GM23338 (cell line): ENCODE data around the gene AIP. TPM values are rescaled to one million over a fixed set of nuclear protein-coding genes. Genes with fewer than 3 reads are reported as not detected.

Experiments used
- ATAC-seq: fragments of 200-7000 bp; cut with Tn5 transposase; 3 replicates; pipeline ENCODE4 v1.9.1; 2020
- DNase-seq: peaks from one replicate; pipeline ENCODE4 v3.0.0-alpha.2; 2015; ENCODE audit warnings: low spot score
- H2AFZ ChIP-seq: fragments of 200-600 bp; sonication (generic); 2 replicates; pipeline ENCODE4 v1.8.0; 2016; ENCODE audit warnings: antibody characterized with exemption, mild to moderate bottlenecking, moderate library complexity
- H3F3A ChIP-seq: fragments of 200-600 bp; sonication (generic); replicated peaks from 2 replicates; pipeline ENCODE4 v1.8.0; 2017; ENCODE audit warnings: antibody characterized with exemption, mixed run types, low read depth
- H3K27ac ChIP-seq: fragments of 200-600 bp; sonication (generic); 2 replicates; pipeline ENCODE4 v1.6.1; 2016; ENCODE audit warnings: low read depth
- H3K27me3 ChIP-seq: fragments of 200-600 bp; sonication (generic); 2 replicates; pipeline ENCODE4 v1.8.0; 2016; ENCODE audit warnings: mild to moderate bottlenecking, mixed run types, moderate library complexity; ENCODE audit not compliant: insufficient read depth
- H3K36me3 ChIP-seq: fragments of 200-600 bp; sonication (generic); 2 replicates; pipeline ENCODE4 v1.8.0; 2016; ENCODE audit warnings: mild to moderate bottlenecking; ENCODE audit not compliant: insufficient read depth
- H3K4me1 ChIP-seq: fragments of 200-600 bp; sonication (generic); 2 replicates; pipeline ENCODE4 v1.8.0; 2016; ENCODE audit warnings: mild to moderate bottlenecking, moderate library complexity; ENCODE audit not compliant: insufficient read depth
- H3K4me2 ChIP-seq: fragments of 200-600 bp; sonication (generic); 2 replicates; pipeline ENCODE4 v1.7.1; 2017; ENCODE audit warnings: mixed run types
- H3K4me3 ChIP-seq: fragments of 200-600 bp; sonication (generic); 2 replicates; pipeline ENCODE4 v1.6.1; 2016; ENCODE audit warnings: mixed run types
- H3K79me2 ChIP-seq: fragments of 200-600 bp; sonication (generic); replicated peaks from 2 replicates; pipeline ENCODE4 v1.8.0; 2017; ENCODE audit warnings: mild to moderate bottlenecking; ENCODE audit not compliant: insufficient read depth
- H3K9me2 ChIP-seq: fragments of 200-600 bp; sonication (generic); 2 replicates; pipeline ENCODE4 v1.8.0; 2017; ENCODE audit not compliant: insufficient read depth
- H4K20me1 ChIP-seq: fragments of 200-600 bp; sonication (generic); replicated peaks from 2 replicates; pipeline ENCODE4 v1.8.0; 2017; ENCODE audit warnings: mild to moderate bottlenecking; ENCODE audit not compliant: insufficient read depth
- H3K27ac Mint-ChIP-seq: 2 replicates; pipeline ENCODE4 v1.8.0; 2020; ENCODE audit warnings: inconsistent platforms, mild to moderate bottlenecking, moderate library complexity, mixed read lengths
- H3K27me3 Mint-ChIP-seq: 3 replicates; pipeline ENCODE4 v1.8.0; 2022; ENCODE audit warnings: low read depth, mild to moderate bottlenecking, moderate library complexity, mixed read lengths, inconsistent platforms; ENCODE audit not compliant: insufficient read depth, poor library complexity
- H3K36me3 Mint-ChIP-seq: 3 replicates; pipeline ENCODE4 v1.8.0; 2021; ENCODE audit warnings: low read depth, mild to moderate bottlenecking, inconsistent platforms, moderate library complexity, mixed read lengths
- H3K4me1 Mint-ChIP-seq: 3 replicates; pipeline ENCODE4 v1.8.0; 2020; ENCODE audit warnings: mild to moderate bottlenecking, inconsistent platforms, mixed read lengths
- H3K4me3 Mint-ChIP-seq: 3 replicates; pipeline ENCODE4 v1.8.0; 2021; ENCODE audit warnings: moderate library complexity, mild to moderate bottlenecking, inconsistent platforms, mixed read lengths
- H3K9me3 Mint-ChIP-seq: 3 replicates; pipeline ENCODE4 v1.8.0; 2020; ENCODE audit warnings: moderate library complexity, mild to moderate bottlenecking, inconsistent platforms, mixed read lengths
- CREB1 ChIP-seq: fragments of 250-450 bp; sonication (Bioruptor Pico); IDR thresholded peaks from 2 replicates; pipeline ENCODE4 v1.5.0; 2020; ENCODE audit warnings: low read depth, mild to moderate bottlenecking, moderate library complexity
- EZH2 ChIP-seq: fragments of 200-600 bp; sonication (generic); IDR thresholded peaks from one replicate; pipeline ENCODE4 v1.8.0; 2017; ENCODE audit warnings: antibody characterized with exemption, mild to moderate bottlenecking, low read depth; ENCODE audit not compliant: unreplicated experiment
- NANOG ChIP-seq: IDR thresholded peaks from 2 replicates; pipeline ENCODE4 v1.6.1; 2016; ENCODE audit warnings: antibody characterized with exemption, borderline replicate concordance
- POLR2AphosphoS5 ChIP-seq: IDR thresholded peaks from 2 replicates; pipeline ENCODE4 v1.6.1; 2016; ENCODE audit warnings: antibody characterized with exemption, low read depth
- STAT1 ChIP-seq: IDR thresholded peaks from one replicate; pipeline ENCODE4 v1.6.1; 2016; ENCODE audit warnings: antibody characterized with exemption; ENCODE audit not compliant: unreplicated experiment
- ZNF114 ChIP-seq: fragments of 250-450 bp; sonication (Bioruptor Pico); IDR thresholded peaks from 2 replicates; pipeline ENCODE4 v1.5.0; 2020; ENCODE audit warnings: mild to moderate bottlenecking, moderate library complexity
- ZNF331 ChIP-seq: fragments of 250-450 bp; sonication (Bioruptor Pico); IDR thresholded peaks from 2 replicates; pipeline ENCODE4 v1.5.0; 2020; ENCODE audit warnings: low read depth, mild to moderate bottlenecking, moderate library complexity
- polyA plus RNA-seq: library from polyadenylated mRNA; unstranded; fragments of >200 nt; fragmentation: Nextera tagmentation; extraction: Ambion mirVana; gene quantifications from 2 replicates; pipeline ENCODE4 v1.2.1, GENCODE V29; 2016
- total RNA-seq: library from RNA; depleted of rRNA; stranded (reverse); fragments of >200 nt; shearing (Covaris generic); gene quantifications from 2 replicates; pipeline ENCODE4 v1.2.3, GENCODE V29; 2014
- TF ChIP-seq, protein P1 (sequence below), 2 experiments: fragments of 200-600 bp in 1 of 2; sonication (generic) in 1 of 2; conservative IDR thresholded peaks; 2 replicates each; pipeline versions ENCODE4 v1.5.1 to v1.6.1; 2016 to 2017; ENCODE audit warnings: antibody characterized with exemption in 2 of 2, low read depth in 2 of 2, mild to moderate bottlenecking in 2 of 2, moderate library complexity in 1 of 2
- TF ChIP-seq, protein P2 (sequence below): IDR thresholded peaks from one replicate; pipeline ENCODE4 v1.6.1; 2018; ENCODE audit warnings: antibody characterized with exemption; ENCODE audit not compliant: unreplicated experiment
- TF ChIP-seq, protein P3 (sequence below): IDR thresholded peaks from 2 replicates; pipeline ENCODE4 v1.6.1; 2016; ENCODE audit warnings: antibody characterized with exemption

The AIP gene
- total and polyA plus RNA-seq, 2 experiments from 2014 or later: 29.1 to 32.1 TPM

DNA sequence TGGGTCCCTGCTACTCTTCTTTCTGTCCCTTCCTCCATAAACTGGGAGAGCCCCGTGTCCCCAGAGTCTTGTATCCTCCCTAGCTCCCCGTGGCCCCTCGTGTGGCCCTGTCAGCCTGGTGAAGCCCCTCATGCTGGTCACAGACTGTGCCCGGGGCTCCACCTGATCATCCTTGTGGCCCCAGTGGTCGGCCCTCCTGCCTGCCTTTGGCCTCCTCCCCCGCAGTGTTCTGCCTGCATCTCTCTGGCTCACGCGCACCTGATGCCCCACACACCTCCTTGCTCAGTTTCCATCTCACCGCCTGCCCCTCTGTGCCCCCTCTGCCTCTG, 41.6 kb downstream of the AIP start (continued):
- TF ChIP-seq NANOG (no peak), STAT1 (no peak), ZNF331 (no peak), POLR2AphosphoS5 (no peak), ZNF114 (CRISPR knock-in tag) (no peak)
- TF ChIP-seq, protein P1, sequence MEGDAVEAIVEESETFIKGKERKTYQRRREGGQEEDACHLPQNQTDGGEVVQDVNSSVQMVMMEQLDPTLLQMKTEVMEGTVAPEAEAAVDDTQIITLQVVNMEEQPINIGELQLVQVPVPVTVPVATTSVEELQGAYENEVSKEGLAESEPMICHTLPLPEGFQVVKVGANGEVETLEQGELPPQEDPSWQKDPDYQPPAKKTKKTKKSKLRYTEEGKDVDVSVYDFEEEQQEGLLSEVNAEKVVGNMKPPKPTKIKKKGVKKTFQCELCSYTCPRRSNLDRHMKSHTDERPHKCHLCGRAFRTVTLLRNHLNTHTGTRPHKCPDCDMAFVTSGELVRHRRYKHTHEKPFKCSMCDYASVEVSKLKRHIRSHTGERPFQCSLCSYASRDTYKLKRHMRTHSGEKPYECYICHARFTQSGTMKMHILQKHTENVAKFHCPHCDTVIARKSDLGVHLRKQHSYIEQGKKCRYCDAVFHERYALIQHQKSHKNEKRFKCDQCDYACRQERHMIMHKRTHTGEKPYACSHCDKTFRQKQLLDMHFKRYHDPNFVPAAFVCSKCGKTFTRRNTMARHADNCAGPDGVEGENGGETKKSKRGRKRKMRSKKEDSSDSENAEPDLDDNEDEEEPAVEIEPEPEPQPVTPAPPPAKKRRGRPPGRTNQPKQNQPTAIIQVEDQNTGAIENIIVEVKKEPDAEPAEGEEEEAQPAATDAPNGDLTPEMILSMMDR (conservative IDR thresholded peaks at IDR 0.05; ENCODE audit: low read depth in 2 of 2): no peak
- TF ChIP-seq, protein P2, sequence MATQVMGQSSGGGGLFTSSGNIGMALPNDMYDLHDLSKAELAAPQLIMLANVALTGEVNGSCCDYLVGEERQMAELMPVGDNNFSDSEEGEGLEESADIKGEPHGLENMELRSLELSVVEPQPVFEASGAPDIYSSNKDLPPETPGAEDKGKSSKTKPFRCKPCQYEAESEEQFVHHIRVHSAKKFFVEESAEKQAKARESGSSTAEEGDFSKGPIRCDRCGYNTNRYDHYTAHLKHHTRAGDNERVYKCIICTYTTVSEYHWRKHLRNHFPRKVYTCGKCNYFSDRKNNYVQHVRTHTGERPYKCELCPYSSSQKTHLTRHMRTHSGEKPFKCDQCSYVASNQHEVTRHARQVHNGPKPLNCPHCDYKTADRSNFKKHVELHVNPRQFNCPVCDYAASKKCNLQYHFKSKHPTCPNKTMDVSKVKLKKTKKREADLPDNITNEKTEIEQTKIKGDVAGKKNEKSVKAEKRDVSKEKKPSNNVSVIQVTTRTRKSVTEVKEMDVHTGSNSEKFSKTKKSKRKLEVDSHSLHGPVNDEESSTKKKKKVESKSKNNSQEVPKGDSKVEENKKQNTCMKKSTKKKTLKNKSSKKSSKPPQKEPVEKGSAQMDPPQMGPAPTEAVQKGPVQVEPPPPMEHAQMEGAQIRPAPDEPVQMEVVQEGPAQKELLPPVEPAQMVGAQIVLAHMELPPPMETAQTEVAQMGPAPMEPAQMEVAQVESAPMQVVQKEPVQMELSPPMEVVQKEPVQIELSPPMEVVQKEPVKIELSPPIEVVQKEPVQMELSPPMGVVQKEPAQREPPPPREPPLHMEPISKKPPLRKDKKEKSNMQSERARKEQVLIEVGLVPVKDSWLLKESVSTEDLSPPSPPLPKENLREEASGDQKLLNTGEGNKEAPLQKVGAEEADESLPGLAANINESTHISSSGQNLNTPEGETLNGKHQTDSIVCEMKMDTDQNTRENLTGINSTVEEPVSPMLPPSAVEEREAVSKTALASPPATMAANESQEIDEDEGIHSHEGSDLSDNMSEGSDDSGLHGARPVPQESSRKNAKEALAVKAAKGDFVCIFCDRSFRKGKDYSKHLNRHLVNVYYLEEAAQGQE: no peak

DNA sequence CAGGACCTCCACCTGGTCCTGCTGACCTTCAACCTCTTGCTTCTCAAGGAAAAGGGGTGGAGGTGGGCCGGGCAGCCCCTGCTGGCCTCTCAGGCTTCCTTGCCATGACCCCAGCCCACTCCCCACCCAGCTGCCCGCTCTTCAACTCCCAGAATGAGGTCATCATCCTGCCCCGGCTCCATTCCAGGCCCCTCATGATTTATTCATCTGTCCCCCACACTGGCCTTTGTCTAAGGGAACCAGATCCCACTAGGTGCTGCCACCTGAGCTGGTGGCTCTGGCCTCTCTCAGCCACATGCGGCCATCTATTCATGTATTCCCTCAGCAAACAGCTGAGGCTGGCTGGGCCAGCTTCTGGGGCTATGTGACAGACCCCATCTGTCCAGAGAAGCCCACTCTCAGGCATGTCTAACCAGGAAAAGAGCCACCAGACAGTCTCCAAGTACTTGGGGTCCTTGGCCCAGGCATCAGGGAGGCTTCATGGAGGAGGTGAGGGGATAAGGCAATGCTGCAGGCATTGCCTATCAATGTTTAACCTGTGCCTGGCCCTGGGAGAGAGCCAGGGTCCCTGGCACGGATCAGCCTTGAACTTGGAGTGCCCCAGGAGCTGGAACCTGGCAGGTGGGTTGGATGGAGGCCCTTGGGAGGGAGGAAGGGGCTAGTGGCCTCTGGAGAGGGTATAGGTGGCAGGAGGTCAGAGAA, 42.6 kb downstream of the AIP start:
- H3K4me2 ChIP-seq: no peak overlapping the region
- peaks cover 4% of the 10 kb centered on the region for H3K9me3 Mint-ChIP-seq
- no peaks in the 10 kb centered on the region for H3K27me3 ChIP-seq
- H3K4me1 ChIP-seq: no peaks in the 10 kb centered on the region
- H3K4me1 Mint-ChIP-seq: no peaks in the 10 kb centered on the region; the same call in 2 of the 3 replicates
- no peak overlapping the region for H3K4me3 ChIP-seq
- no peak overlapping the region for H2AFZ ChIP-seq
- H3K27ac Mint-ChIP-seq: no peak overlapping the region
- H4K20me1 ChIP-seq: no peaks in the 10 kb centered on the region
- H3K4me3 Mint-ChIP-seq: no peak overlapping the region
- no peak for DNase-seq
- H3K9me2 ChIP-seq: 0 out of 2 replicates have a peak, but pooled peaks cover 5% of the 10 kb centered on the region
- no peak for ATAC-seq
- H3K27me3 Mint-ChIP-seq: peaks cover 7% of the 10 kb centered on the region
- H3K27ac ChIP-seq: no peak overlapping the region
- H3K36me3 ChIP-seq: no peaks in the 10 kb centered on the region
- H3F3A ChIP-seq: no peaks in the 10 kb centered on the region
- H3K79me2 ChIP-seq: no peaks in the 10 kb centered on the region
- H3K36me3 Mint-ChIP-seq: no peaks in the 10 kb centered on the region; the same call in 2 of the 3 replicates
- TF ChIP-seq, protein P1 (conservative IDR thresholded peaks at IDR 0.05; ENCODE audit: low read depth in 2 of 2): no peak
- TF ChIP-seq ZNF114 (CRISPR knock-in tag) (no peak), EZH2 (no peak), STAT1 (no peak), CREB1 (CRISPR knock-in tag) (no peak)
- TF ChIP-seq, protein P3, sequence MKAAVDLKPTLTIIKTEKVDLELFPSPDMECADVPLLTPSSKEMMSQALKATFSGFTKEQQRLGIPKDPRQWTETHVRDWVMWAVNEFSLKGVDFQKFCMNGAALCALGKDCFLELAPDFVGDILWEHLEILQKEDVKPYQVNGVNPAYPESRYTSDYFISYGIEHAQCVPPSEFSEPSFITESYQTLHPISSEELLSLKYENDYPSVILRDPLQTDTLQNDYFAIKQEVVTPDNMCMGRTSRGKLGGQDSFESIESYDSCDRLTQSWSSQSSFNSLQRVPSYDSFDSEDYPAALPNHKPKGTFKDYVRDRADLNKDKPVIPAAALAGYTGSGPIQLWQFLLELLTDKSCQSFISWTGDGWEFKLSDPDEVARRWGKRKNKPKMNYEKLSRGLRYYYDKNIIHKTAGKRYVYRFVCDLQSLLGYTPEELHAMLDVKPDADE: no peak
